ENCODE data around the gene PI4KB. TPM values are rescaled to one million over a fixed set of nuclear protein-coding genes. Genes with fewer than 3 reads are reported as not detected.

PI4KB gene
- total and polyA plus RNA-seq, 2 donors from 2014 or later, result 43.5 to 60.9 TPM

DNA sequence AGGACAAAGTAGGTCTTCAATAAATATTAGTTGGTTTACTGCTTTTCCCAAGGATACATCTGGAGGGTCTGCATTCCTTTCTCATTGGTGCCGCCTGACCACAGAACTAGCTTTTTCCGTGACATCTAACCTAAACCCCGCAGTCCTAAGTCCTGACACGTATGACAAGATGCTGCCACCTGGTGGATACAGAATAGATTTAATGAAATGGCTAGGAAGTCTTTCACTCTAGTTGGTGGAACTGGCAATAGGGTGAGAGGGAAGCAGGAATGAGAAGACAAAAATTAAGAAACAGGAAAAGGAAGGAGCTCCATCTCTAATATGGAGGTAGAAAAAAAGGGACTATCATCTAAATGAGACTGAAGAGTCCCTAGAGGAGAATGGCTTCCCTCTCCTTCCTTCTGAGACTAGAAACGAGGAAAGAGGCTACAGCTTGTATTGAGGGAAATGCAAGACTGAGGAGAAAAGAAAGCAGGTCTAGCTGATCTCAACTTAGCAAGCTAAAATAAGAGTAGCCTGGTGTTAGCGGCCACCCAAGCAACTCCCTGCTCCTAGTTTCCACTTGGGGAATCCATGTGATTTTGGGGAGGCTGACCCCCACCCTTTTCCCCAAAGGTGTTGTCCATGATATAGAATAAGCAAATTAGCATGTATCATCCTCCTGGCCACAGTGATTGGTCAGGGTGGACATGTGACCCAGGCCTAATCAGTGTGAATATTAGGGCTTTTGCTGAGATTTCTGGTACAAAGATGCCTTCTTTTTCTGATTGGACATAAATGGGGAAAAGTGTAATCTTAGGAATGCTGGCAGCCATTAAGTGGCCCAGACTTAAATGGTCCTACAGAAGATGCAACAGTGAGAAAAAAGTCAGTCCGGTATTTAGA is 13.9 kb upstream of the PI4KB start:
- Histone ChIP-seq H3K4me1 (ENCODE audit: control insufficient read depth in 2 of 3, insufficient read depth in 2 of 3, low read depth in 1 of 3, low read length in 3 of 3) (peaks cover 3 to 8% (median 5%) of the 10 kb centered on the region in 3 donors), H3K27me3 (ENCODE audit: control insufficient read depth, insufficient read depth, low read length) (no peaks in the 10 kb centered on the region), H3K9ac (ENCODE audit: low read length in 3 of 3) (no peak overlapping the region), H3K27ac (ENCODE audit: low read depth in 2 of 2, low read length in 2 of 2) (no peak overlapping the region), H3K4me3 (ENCODE audit: low read length in 3 of 3) (no peak overlapping the region), H3K36me3 (ENCODE audit: control insufficient read depth in 2 of 3, insufficient read depth in 3 of 3, low read length in 3 of 3) (peaks cover 6 to 14% (median 12%) of the 10 kb centered on the region in 3 donors), H3K9me3 (ENCODE audit: control insufficient read depth in 2 of 3, insufficient read depth in 1 of 3, low read length in 3 of 3) (no peaks in the 10 kb centered on the region)
- TF ChIP-seq, protein P1, sequence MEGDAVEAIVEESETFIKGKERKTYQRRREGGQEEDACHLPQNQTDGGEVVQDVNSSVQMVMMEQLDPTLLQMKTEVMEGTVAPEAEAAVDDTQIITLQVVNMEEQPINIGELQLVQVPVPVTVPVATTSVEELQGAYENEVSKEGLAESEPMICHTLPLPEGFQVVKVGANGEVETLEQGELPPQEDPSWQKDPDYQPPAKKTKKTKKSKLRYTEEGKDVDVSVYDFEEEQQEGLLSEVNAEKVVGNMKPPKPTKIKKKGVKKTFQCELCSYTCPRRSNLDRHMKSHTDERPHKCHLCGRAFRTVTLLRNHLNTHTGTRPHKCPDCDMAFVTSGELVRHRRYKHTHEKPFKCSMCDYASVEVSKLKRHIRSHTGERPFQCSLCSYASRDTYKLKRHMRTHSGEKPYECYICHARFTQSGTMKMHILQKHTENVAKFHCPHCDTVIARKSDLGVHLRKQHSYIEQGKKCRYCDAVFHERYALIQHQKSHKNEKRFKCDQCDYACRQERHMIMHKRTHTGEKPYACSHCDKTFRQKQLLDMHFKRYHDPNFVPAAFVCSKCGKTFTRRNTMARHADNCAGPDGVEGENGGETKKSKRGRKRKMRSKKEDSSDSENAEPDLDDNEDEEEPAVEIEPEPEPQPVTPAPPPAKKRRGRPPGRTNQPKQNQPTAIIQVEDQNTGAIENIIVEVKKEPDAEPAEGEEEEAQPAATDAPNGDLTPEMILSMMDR (IDR thresholded peaks at IDR 0.05; ENCODE audit: borderline replicate concordance, extremely low read depth, insufficient read depth), result peak; percentile 77
- FAIRE-seq, result peak; percentile 51
- intact Hi-C loops (cut with DNase I), result loop anchor here (5.0 kb wide), 1 partner anchor 39 kb away; no protein-coding TSS in a partner anchor
- peak in 3 of 5 donors; percentile 44 to 93 (median 88) for DNase-seq

DNA sequence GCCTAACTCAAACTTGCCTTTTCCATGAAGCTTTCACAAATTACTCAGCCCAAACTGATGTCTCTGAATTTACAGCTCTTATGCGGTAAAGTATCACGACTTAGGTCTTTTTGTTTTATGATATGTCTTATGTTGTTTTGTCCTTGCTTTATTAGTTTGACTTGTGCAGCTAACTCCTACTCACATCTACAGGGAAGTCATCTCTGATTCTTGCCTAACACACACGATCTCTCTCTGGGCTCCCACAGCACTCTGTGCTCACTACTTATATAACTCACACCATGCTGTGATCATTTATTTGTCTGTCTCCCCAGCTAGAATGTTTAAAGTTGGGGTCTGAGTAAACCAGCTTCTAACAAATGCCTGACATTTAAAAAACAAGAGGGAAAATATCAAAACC is 9.3 kb upstream of the PI4KB start:
- no peaks in the 10 kb centered on the region for H3K27me3 ChIP-seq (ENCODE audit: control insufficient read depth, insufficient read depth, low read length)
- DNase-seq (no peak), FAIRE-seq (no peak)
- no peak overlapping the region for H3K9ac ChIP-seq (ENCODE audit: low read length in 3 of 3)
- intact Hi-C loops (cut with DNase I), result no loop called here
- no peak overlapping the region for H3K27ac ChIP-seq (ENCODE audit: low read depth in 2 of 2, low read length in 2 of 2)
- no peaks in the 10 kb centered on the region for H3K9me3 ChIP-seq (ENCODE audit: control insufficient read depth in 2 of 3, insufficient read depth in 1 of 3, low read length in 3 of 3)
- no peaks in the 10 kb centered on the region for H3K4me1 ChIP-seq (ENCODE audit: control insufficient read depth in 2 of 3, insufficient read depth in 2 of 3, low read depth in 1 of 3, low read length in 3 of 3)
- H3K4me3 ChIP-seq (ENCODE audit: low read length in 3 of 3), result no peak overlapping the region
- TF ChIP-seq, protein P1 (IDR thresholded peaks at IDR 0.05; ENCODE audit: borderline replicate concordance, extremely low read depth, insufficient read depth), result no peak
- H3K36me3 ChIP-seq (ENCODE audit: control insufficient read depth in 2 of 3, insufficient read depth in 3 of 3, low read length in 3 of 3), result no peaks in the 10 kb centered on the region

DNA sequence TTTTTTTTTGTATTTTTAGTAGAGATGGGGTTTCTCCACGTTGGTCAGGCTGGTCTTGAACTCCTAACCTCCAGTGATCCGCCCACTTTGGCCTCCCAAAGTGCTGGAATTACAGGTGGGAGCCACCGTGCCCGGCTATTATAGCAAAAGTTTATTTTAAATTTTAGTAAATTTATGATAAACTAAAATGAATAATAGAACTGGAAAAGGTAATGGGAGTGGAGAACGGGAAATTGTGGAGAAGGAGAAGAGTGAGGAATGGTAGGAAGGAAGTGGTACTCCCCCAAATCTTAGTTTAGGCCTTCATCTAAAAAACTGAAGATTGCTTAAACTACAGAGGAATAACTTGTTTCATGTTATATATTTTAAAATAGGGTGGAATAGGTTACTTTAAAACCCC is 7.6 kb upstream of the PI4KB start:
- no peak overlapping the region for H3K9ac ChIP-seq (ENCODE audit: low read length in 3 of 3)
- H3K27ac ChIP-seq (ENCODE audit: low read depth in 2 of 2, low read length in 2 of 2), result no peak overlapping the region
- no peaks in the 10 kb centered on the region for H3K4me1 ChIP-seq (ENCODE audit: control insufficient read depth in 2 of 3, insufficient read depth in 2 of 3, low read depth in 1 of 3, low read length in 3 of 3)
- H3K27me3 ChIP-seq (ENCODE audit: control insufficient read depth, insufficient read depth, low read length), result no peaks in the 10 kb centered on the region
- intact Hi-C loops (cut with DNase I), result no loop called here
- no peaks in the 10 kb centered on the region for H3K9me3 ChIP-seq (ENCODE audit: control insufficient read depth in 2 of 3, insufficient read depth in 1 of 3, low read length in 3 of 3)
- TF ChIP-seq, protein P1 (IDR thresholded peaks at IDR 0.05; ENCODE audit: borderline replicate concordance, extremely low read depth, insufficient read depth), result no peak
- DNase-seq, result no peak
- H3K4me3 ChIP-seq (ENCODE audit: low read length in 3 of 3), result no peak overlapping the region
- no peaks in the 10 kb centered on the region for H3K36me3 ChIP-seq (ENCODE audit: control insufficient read depth in 2 of 3, insufficient read depth in 3 of 3, low read length in 3 of 3)
- FAIRE-seq, result no peak
